ENCODE measurements around the gene ELP5.

The ELP5 gene

DNA sequence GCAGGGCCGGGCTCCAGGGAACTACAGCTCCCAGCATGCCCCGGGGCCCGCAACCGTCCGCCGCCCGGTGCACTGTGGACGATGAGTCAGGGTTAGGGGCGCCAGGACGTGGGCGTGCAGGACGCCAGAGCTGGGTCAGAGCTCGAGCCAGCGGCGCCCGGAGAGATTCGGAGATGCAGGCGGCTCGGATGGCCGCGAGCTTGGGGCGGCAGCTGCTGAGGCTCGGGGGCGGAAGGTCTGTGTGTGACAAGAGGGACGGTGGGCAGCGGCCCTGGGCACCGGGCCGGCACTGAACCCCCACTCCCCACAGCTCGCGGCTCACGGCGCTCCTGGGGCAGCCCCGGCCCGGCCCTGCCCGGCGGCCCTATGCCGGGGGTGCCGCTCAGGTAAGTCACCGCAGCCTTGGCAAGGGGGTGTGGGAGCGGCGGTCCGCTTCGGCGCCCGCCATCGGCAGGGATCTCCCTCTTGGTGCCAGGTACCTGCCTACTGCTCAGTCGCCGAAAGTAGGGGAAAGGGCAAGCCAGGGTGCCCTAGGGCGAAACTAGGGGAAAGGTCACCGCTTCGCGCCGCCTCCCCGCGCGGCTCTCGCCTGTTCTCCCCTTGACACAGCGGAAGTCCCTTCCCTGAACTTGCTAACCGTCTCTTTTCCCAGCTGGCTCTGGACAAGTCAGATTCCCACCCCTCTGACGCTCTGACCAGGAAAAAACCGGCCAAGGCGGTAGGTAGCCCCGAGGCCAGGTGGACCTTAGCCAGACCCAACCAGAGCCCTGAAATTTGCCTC, 32.0 kb upstream of the ELP5 start, which contains the start of the genes ACADVL and DLG4:
Gene ACADVL (plus strand): TSS at position 127 of the 781 bp plus-strand sequence. CDS start 47 bp downstream, at position 174.
Gene DLG4 (minus strand): TSS at position 25 of the 781 bp plus-strand sequence.
- DNase-seq, result peak; percentile 83

DNA sequence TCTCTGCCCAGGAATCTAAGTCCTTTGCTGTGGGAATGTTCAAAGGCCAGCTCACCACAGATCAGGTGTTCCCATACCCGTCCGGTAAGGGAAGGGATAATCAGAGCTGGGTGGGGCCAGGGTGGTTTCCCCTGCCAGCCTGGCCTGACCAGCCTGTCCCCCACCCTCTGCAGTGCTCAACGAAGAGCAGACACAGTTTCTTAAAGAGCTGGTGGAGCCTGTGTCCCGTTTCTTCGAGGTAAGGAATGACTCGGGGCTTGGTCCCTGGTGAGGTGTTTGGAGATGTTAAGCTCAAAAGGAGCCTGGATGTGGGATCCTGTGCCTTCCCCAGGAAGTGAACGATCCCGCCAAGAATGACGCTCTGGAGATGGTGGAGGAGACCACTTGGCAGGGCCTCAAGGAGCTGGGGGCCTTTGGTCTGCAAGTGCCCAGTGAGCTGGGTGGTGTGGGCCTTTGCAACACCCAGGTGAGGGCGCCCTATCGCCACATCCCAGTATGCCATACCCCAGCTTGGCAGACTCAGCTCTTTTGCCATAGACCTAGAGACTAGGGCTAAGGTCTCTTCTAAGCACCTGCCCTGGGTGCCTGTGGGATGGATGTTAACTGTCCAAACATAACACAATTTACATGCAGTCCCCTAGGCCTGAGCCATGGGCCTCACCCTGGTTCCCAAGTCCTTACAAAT, 31.3 kb upstream of the ELP5 start:
- no peak for DNase-seq

DNA sequence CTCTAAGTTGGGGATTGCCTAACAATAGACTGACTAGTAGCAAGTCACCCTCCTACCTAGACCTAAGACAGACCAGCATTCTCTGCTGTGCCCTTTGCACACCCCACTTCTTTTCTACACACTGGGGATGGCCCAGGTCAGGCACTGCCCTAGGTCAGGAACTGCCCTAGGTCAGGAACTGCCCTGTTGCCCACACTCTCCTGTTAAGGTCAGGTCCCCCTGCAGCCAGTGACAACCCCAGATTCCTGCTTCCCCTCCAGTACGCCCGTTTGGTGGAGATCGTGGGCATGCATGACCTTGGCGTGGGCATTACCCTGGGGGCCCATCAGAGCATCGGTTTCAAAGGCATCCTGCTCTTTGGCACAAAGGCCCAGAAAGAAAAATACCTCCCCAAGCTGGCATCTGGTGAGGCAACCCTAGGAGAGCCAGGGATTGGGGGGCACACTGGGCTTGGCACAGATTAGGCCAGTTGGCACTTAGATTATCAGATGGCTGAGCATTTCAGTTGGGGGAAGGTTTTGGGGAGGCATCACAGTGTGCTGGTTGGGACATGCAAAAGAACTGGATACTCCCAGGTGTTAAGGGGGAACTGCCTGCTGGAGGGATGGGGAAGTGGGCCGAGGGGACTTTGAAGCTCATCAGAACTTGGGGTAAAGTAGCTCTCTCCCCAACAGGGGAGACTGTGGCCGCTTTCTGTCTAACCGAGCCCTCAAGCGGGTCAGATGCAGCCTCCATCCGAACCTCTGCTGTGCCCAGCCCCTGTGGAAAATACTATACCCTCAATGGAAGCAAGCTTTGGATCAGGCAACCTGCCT, 30.5 kb upstream of the ELP5 start:
- no peak for DNase-seq

DNA sequence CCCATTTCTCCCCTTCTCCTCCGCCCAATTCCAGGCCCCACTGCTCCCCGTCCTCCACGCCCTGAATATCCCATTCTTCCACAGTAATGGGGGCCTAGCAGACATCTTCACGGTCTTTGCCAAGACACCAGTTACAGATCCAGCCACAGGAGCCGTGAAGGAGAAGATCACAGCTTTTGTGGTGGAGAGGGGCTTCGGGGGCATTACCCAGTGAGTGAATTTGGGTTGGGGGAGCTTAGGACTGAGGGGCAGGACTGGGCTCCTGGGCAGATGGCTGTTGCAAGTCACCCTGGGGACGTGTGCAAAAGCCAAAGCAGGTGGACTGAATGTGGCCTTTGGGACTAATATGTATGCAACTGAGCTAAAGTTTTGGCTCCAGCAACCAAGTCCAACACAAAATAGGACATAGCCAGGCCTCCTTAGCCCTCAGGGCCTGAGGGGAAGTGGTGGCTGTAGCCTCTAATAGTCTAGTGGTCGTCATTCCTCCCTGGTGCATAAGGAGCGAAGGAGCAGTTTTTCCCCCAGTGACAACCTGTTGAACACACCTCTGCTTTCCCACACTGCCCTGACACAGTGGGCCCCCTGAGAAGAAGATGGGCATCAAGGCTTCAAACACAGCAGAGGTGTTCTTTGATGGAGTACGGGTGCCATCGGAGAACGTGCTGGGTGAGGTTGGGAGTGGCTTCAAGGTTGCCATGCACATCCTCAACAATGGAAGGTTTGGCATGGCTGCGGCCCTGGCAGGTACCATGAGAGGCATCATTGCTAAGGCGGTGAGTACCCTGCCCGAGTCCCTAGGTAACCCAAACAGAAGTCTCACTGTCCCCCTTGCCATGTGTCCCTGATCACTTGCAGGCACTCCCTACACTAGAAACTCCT, 29.7 kb upstream of the ELP5 start:
- DNase-seq, result no peak

DNA sequence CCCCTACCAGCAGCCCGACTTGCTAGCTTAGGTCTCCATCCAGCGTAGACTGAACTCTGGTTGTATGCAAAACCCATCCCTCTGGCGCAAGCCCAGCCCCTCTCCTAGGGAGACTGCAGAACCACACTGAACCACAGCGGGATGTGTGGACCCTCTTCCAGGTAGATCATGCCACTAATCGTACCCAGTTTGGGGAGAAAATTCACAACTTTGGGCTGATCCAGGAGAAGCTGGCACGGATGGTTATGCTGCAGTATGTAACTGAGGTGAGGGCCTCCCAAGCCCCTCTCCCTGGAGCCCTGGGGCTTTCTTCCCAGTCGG, 29.1 kb upstream of the ELP5 start:
- DNase-seq, result no peak

DNA sequence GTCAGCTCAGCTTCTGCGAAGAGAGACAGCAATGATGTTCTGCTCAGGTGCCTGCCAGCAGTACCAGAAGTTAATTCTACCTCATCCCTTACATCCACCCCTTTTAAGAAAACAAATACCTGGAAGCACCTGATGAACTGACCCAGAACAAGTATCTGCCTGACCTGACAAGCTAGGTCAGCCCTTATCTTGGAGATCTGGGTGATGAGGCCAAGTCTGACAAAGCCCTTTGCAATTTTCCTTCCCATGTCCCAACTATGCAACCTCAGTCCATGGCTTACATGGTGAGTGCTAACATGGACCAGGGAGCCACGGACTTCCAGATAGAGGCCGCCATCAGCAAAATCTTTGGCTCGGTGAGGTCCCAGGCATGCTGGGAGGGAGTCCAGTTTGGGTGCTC, 28.6 kb upstream of the ELP5 start:
- no peak for DNase-seq

DNA sequence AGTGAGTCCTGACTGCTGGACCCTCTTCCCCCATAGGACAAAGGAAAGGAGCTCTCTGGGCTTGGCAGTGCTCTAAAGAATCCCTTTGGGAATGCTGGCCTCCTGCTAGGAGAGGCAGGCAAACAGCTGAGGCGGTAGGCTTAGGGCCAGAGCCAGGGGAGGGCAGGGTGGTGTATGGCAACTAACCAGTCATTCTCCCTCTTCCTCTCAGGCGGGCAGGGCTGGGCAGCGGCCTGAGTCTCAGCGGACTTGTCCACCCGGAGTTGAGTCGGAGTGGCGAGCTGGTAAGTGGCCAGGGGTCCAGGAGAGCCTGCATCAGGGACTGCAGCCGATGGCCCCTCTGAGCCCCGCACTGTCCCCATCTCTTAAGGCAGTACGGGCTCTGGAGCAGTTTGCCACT, 27.9 kb upstream of the ELP5 start:
- no peak for DNase-seq

DNA sequence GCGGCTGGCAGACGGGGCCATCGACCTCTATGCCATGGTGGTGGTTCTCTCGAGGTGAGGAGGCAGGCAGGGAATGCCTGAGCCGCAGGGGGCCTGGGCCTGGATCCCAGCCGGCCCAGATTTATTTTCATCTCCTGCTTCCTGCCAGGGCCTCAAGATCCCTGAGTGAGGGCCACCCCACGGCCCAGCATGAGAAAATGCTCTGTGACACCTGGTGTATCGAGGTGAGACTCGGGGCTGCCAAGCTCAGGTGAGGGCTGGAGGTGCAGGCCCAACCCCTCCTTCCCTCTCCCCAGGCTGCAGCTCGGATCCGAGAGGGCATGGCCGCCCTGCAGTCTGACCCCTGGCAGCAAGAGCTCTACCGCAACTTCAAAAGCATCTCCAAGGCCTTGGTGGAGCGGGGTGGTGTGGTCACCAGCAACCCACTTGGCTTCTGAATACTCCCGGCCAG, 27.3 kb upstream of the ELP5 start:
- no peak for DNase-seq

DNA sequence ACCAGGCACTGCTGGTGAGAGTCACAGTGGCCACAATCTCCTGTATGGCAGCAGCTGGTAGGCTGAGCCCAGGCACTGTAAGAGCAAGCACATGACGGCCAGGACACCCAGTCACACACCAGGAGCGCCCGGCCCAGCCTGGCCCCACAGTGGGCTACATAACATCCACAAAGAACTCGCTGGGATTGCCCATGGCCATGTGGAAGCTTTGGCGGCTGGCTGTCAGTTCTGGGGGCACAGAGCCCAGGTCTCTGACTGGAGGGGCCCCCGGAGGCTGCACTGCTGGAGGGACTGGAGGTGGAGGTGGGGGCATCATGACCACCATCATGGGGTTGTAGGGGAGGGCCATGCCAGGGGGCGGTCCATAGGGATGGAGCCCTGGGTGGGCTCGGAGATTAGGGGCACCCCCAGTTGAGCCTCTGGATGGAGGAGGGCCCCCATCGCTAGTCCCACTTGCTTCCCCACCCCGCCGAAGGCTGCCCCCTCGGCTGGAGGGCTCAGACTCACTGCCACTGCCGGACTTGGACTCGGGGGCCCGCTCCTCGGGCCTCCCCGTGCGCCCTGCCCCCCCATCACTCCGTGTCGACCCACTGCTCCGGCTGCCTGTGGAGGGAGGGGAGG, 26.2 kb upstream of the ELP5 start:
- DNase-seq, result no peak

DNA sequence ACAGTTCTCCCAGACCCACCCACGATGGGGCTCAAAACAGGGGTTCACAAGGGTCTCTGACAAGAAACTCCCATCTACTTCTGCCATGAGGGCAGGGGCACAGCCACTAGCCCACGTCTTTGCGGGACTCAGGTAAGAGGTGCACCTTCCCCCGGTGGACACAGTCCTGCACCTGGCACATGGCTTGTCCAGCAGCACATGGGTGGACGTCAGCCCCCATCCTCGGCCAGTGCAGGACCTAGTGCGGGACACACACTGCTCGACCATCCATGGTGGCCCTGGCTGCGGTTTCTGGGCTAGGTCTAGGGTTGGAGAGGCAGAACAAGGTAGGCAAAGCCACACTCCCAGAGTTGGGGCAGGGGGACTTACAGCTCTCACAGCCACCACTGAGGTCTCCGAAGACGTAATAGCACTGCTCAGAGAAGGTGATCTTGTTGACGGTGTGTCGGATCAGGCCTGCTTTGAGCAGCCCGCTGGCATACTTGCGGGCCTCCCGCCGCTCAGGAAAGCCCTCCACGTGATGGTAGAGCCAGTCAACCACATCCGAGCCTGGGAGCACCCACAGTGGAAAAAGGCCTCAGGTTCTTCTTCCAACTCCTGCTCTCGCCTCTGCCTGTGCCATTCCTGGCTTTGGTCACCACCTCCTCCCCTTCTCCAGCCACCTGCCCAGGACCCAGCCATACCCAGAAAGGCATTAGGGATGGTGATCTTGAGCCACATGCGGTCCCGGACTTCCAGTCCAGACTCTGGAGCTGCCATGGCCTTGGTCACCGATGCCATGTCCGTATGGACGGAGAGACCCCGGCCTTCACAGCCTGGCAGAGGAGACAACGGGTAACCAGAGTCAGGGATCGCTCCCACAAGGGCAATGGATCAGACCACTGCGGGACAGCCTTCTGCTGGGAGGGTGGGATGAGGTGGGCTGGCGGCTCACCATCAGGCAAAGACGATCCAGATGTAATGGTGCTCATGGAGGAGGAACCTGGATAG, 25.0 kb upstream of the ELP5 start:
- no peak for DNase-seq

DNA sequence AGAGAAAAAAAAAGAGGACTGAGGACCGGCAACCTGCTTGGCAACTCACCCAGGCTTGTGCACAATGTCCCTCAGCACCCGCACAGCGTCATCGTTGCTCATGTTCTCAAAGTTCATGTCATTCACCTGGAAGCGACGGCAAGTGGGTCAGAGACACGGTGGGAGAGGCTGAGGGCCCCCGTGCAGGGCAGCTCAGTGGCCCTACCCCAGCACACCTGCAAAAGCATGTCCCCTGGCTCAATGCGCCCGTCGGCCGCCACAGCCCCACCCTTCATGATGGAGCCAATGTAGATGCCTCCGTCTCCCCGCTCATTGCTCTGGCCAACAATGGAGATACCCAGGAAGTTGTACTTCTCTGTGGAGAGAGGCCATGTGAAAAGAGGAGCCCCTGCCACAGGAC, 23.1 kb upstream of the ELP5 start:
- DNase-seq, result no peak

DNA sequence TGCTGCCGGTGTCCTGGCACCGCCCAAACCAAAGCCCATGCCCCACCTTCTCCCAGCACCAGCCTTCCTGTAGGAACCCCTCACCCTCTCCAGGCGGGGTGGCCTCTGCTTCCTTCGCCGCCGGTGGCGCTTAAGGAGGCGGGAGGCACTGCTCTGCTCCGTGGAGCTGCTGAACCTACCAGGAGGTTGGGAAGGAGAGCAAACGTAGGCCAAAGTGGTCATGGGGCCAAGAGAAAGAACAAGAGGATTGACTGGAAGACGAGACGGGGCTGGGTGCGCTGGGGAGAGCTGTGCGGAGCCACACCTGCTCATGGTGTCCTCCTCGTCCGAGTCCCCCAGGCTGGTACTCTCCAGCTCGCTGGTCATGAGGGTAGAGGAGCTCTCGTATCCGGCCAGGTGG, 22.5 kb upstream of the ELP5 start:
- DNase-seq, result no peak

DNA sequence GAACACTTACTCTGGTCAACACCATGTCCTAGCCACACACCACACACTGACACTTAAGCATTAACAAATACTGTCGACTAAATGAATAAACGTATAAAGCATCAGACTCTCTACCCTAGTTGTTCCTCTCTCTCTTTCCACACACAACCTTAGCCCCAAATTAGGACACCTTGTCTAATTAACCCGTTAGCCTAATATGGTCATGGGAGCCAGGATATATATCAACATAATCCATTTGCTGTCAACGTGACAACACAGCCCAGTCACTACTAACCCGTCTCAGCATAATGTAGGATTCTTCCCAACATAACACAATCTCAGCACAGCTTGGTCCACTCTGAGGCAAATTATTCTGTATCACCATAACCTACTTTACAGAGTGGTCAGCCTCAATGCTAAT, 19.9 kb upstream of the ELP5 start:
- no peak for DNase-seq

DNA sequence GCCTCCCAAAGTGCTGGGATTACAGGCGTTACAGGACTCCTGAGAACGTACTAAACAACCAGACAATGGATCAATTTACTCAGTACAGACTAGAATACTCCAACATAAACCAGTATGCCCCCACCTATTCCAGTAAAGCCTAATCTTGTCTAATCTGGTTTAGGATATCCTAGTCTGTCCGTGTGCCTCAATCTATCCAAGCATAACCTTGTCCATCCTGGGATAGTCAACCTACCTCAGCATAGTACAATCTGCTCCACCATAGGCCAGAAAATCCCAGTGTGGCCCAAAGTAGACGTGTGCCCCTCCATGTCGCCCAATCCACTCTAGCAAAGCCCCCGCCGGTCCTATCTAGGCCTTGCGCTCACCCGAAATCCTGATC, 18.3 kb upstream of the ELP5 start:
- DNase-seq, result no peak

DNA sequence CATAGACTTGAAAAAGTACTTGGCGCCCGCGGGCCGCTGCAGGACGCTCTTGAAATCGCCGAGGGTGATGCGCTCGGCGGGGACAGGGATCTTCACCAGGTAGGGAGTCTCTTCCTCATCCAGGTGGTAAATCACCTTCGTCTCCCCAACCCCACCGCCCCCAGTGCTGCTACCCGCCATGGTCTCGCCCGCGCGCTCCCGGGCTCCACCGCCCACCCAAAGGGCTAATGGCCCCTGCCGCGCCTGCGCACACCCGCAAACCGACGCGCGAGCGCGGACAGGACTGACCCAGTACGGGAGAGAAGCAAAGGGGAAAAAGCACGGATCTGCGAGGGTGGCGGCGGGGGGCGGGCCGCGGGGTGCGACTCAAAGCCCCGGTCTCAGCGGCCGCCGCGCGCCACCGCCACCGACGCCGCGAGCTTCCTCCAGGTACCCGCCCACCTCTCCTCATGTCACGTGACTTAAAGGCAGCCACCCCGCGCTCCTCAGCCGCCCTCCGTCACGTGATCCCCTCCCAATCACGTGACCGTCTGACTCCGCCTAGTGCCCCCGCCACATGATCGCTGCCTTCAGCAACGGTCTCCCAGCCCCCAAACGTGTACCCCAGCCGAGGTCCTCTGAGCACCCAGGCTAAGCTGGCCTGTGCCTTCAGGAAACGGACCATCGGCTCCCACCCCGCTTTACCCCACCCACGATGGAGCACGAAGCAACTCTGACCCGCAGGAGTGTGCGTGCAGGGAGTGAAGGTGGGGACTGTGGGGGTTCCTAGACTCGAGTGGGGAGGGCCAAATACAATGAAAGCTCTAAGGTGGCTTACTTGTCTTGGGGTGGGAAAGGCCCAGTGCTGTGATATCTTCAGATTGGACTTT, 17.7 kb upstream of the ELP5 start, which contains the start of gene DVL2:
Gene DVL2 (minus strand): TSS at position 435 of the 869 bp plus-strand sequence. CDS start 255 bp downstream, at position 180.
- peak; percentile 77 for DNase-seq

DNA sequence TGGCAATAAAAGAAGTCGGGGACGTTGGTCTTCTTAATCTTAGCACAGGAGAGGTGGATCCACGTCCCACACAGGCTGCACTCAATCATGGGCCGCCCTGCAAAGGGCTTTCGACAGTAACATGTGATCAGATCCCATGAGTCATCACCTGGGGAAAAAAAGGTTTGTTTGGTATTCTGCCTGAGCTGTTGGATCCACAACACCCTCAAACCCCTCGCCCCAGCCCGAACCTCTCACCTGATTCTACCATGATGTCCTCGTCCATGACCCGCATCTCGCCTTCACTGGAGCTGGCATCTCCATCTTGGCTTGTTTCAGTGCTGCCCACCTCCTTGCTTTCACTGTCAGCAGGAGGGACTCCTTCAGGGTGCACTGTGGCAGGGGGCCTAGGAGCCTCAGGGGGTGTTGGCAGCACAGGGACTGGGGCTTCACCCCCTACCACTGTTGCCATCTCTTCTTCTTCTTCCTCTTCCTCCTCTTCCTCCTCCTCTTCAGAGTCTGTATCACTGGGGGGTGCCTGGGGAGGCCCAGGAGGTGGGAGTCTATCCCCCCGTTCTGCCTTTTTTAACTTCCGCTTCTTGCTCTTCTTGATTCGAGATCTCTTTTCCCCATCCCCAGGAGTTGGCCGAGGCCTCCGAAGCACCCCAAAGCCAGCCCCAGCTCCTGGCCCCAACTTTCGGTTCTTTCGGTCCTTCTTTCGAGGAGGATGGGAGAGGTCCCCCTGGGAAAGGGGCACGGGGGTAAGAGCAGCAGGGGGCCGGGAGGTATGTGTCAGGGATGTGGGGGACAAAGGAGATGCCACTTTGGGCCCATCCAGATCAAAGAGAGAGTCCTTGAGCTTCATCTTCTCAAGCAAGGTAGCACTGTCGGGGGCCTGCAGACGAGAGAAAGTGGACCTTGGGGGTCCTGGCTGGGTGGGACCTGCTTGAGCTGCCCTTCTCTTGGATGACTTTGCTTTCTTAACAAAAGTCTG, 16.0 kb upstream of the ELP5 start:
- no peak for DNase-seq

DNA sequence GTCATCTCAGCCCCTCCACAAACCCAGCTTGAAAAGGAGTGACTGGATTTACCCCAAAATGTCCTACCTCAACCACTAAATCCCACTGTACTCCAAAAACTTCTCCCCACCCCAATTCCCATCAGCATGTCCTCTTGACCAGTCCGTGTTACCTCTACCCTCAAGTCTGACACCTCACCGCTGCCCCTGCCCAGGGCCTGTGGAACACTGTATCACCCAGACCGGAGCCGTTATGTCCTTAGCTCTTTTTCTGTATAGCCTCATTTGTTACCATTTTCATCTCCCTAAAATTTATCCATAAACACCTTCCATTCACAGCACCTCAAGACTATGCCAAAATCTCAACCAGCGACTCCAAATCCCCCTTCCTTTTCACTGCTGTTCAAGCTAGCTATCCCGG, 15.2 kb upstream of the ELP5 start:
- no peak for DNase-seq

DNA sequence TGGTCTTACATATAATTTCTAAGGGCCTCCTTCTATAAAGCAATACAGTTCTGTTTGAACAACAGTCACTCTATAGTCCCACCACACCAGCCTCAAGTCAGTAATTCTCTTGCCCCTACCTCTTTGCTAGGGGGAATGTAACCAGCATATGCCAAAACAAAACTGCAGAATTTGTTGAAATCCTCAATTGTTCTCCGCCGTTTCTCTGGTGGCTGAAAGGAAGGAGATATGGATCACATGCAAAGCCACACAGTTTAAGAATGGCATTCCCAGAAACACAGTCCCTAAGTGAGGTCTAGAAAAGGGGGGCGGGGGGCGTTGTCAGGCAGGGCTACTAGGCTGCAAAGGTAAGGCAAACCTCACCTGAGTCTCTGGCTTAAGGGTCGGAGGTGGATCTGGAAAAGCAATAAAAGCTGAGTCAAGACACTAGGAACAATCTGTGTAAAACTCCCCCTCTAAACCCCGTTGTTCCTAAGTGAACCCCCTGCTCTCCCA, 14.7 kb upstream of the ELP5 start:
- no peak for DNase-seq

Measured in GOT3 (cell line).